CD4-positive, alpha-beta T cell treated with Interleukin-6 at 100 ng/mL for 8 hours (primary cell): ENCODE data around the gene NMNAT3.

Experiments
- DNase-seq: peaks from one replicate; pipeline ENCODE4 v3.0.0-alpha.2; 2020; ENCODE audit warnings: mixed read lengths, low spot score

Gene NMNAT3

GRCh38 chr3:139578783-139579182, 99.0 kb downstream of the NMNAT3 start:
- no peak for DNase-seq

- DNase-seq: no peak
Observed at GRCh38 chr3:139577909-139578308, 99.9 kb downstream of the NMNAT3 start.

- no peak for DNase-seq
Observed at GRCh38 chr3:139577346-139577745, 100.4 kb downstream of the NMNAT3 start.

GRCh38 chr3:139574026-139574947, 103.5 kb downstream of the NMNAT3 start:
- DNase-seq: no peak

- no peak for DNase-seq
Observed at GRCh38 chr3:139572847-139573672, 104.7 kb downstream of the NMNAT3 start.

GRCh38 chr3:139571711-139572110, 106.1 kb downstream of the NMNAT3 start:
- DNase-seq: no peak

GRCh38 chr3:139564294-139564861, 113.4 kb downstream of the NMNAT3 start:
- no peak for DNase-seq

- no peak for DNase-seq
Observed at GRCh38 chr3:139561959-139562676, 115.7 kb downstream of the NMNAT3 start.

GRCh38 chr3:139561255-139561817, 116.4 kb downstream of the NMNAT3 start:
- DNase-seq: no peak

GRCh38 chr3:139560411-139560810, 117.4 kb downstream of the NMNAT3 start:
- no peak for DNase-seq

GRCh38 chr3:139559541-139559940, 118.2 kb downstream of the NMNAT3 start:
- no peak for DNase-seq

- DNase-seq: no peak
Observed at GRCh38 chr3:139558351-139559266, 119.2 kb downstream of the NMNAT3 start.

- DNase-seq: no peak
Observed at GRCh38 chr3:139557041-139557440, 120.7 kb downstream of the NMNAT3 start.

GRCh38 chr3:139555249-139555648, 122.5 kb downstream of the NMNAT3 start:
- no peak for DNase-seq

- no peak for DNase-seq
Observed at GRCh38 chr3:139554628-139555027, 123.1 kb downstream of the NMNAT3 start.

GRCh38 chr3:139552632-139553365, 125.0 kb downstream of the NMNAT3 start:
- no peak for DNase-seq

- no peak for DNase-seq
Observed at GRCh38 chr3:139548801-139549200, 129.0 kb downstream of the NMNAT3 start.

- no peak for DNase-seq
Observed at GRCh38 chr3:139547666-139548065, 130.1 kb downstream of the NMNAT3 start.

GRCh38 chr3:139546772-139547171, 131.0 kb downstream of the NMNAT3 start:
- no peak for DNase-seq
